NCI-H2227 treated with DMSO at 0.1 percent for 48 hours (cell line): ENCODE results near the gene UCN2.
A peak's percentile ranks its signal among the peaks of the same experiment; 100 is the strongest.
"Not testable (repeated sequence)": the region's sequence is repeated elsewhere in the genome, so short reads cannot be mapped to it uniquely, and the experiment has no call there.

Source experiments
- DNase-seq: peaks from one replicate; lab custom pipeline; 2025; lab: John Stamatoyannopoulos, UW

The UCN2 gene

DNA sequence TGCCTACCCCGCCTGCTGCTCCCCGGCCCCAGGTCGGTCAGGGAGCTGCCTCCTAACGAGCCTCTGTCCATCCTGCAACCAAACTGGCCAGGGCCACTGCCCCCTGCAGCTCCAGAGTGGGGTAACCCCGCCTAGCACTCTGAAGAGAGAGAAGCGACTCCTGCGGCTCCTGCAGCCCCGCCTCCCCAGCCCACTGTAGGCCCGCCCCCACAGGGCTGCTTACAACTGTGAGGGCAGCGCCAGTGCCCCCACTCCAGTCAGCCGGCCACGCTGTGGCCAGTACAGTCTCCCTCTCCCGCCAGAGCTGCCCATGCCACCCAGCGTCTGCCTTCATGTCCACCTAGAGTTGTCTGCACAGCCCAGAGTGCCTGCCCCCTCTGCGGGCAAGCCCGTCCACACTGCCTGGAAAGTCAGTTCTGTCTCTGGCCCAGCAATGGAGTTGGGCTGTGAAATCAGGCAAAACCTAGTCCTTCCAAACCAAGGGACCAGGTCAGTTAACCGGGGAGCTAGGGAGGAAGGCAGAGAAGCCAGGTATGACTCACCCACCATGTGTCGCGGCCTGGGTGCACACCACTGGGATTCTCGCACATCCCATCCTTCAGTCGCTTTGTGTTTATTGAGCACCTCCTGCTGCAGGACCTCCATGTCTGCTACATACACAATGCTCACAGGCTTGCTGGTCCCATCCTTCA is 2.4 kb downstream of the UCN2 start:
- DNase-seq = peak; percentile 11

DNA sequence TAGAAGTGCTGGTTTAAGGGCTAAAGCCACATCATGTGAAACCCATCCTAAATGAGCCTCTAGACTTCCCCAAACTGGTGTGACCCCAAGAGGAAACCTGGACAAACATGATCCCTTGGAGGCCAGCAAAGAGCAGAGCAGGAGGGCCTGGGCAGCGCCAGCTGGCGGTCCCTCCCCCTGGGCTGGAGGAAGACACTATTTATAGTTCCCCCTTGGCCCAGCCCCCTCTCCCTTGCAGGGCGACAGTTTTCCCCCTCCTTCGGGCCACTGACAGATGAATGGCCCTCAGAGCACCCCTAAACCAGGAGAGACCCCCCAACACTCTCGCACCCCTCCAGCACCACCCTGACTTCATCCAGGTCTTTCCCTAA is 2.9 kb downstream of the UCN2 start:
- DNase-seq = no peak

DNA sequence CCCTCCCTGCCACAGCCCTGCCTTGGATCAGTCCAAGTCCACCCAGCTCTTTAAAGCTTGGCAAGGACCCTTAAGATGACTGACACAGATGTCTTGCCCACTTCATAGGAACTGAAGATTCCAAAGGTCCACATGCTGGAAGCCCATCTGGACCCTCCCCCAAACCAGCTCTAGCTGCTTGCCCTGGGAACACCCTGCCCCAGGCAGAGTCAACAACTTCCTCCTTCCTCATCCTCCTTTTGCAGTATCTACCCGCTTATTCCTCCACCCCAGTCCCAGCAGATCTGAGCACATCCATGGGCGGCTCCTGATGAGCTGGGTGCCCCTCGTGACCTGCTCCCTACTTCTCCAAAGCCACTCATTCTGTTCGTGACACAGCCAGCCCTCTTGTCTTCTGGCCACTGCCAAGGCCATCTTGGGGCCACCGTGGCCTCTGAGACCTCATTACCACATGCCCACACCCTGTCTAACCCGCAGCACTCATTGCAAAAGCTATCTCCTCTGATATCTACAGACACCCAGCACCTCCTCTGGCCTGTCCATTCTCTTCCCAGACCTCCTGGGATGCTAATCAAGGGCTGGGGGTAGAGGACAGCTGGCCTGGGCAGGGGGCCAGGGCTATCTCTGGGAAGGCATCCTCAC is 5.0 kb downstream of the UCN2 start:
- DNase-seq = no peak

DNA sequence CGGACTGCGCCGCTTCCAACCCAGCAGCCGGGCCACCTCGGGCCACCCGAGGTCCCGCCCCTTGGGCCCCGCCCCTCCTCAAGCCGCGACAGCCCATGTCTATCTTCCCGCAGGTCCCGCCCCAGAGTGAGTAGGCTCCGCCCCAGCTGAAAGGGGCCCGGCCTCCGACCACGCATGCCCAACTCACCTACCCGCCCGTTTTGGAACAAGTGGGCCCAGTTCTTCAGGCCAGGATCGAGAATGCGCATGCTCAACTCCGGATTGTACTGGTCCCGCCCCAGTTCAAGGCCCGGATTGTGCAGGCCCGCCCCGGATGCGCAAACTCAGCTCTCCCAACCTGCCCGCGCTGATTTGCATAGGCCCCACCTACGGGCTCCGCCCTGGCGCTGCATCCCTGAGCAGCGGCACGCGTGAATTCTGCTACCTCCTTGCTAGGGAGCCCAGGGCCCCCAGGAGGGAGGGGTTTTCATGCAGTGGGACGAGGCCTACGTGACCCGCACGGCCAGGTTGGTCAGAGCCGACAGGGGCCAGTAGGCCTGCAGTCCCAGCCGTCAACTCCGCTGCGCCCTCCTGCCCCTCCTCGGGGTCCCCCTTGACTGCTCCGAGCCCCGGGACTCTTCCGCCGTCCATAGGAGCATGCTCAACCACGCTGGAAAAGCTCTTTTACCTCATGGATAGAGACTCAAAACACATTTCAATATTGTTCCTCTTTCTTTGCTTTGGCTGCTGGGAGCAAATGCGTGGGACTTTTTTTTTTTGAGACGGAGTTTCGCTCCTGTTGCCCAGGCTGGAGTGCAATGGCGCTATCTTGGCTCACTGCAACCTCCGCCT is 6.6 kb downstream of the UCN2 start, which contains the start of gene PFKFB4:
Gene PFKFB4, minus strand, starts transcription at position 8 of the 831 bp plus-strand sequence. CDS start 26 bp downstream, outside the sequence.
- DNase-seq = peak; percentile 97

DNA sequence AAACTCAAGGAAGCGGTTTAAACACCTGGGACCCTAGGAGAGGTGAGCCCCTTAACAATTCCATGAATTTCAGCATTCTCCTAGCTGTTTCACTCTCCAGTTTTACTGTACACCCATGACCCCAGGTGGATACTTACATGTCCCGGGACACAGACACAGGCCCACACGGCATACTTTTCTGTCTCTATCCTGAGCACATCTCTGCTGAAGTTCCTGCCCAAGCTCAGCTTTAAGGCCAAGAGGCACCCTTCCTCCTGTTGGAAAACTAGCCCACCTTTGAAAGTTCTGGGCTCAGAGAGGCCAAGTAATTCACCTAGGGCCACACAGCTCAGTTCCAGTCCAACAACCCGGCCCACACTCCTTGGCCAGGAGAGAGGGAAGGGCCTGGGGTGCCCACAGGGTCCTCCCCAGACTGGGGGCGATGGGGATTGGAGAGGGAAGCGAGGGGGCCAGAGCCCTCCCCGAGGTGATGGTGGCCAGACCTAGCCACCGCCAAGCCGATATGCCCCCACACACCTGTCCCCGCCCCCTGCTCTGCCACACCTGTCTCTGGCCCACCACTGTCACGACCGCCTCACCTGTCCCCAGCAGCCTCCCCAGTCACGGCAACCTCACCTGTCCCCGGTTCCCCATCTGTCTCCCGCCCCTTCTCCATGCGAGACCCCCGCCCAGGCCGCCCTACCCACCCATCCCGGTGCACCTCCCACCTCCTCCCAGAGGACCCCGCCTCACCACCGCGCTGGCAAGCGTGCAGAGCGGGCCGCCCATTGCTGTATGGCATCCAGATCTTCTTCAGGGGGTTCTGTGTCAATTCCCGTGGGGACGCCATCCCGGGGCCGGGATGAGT is 7.4 kb downstream of the UCN2 start:
- DNase-seq = no peak

DNA sequence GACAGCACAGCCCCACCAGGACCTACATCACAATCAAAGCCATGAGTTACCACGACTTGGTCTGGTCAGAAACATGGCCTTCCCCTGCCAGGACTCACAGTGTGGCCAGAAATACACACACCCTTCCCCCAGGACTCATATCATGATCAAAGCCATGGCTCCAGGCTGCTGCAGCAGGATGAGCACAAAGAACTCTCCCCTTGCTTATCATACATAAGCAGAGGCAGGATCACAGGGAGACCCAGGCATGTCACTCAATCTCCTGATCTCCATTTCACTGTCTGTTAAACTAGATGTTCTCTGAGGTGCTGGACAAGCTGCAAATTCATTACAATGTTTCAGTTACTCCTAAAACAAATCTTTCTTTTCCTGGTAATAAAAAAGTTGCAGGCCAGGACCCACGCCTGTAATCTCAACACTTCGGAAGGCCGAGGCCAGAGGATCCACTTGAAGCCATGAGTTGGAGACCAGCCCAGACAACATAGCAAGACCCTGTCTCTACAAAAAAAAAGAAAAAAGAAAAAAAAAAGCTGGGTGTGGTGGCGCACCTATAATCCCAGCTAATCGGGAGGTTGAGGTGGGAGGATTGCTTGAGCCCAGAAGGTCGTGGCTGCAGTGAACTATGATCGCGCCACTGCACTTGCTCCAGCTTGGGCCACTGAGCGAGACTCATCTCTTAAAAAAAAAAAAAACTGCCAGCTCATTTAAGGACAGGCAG is 8.2 kb downstream of the UCN2 start:
- no peak for DNase-seq

DNA sequence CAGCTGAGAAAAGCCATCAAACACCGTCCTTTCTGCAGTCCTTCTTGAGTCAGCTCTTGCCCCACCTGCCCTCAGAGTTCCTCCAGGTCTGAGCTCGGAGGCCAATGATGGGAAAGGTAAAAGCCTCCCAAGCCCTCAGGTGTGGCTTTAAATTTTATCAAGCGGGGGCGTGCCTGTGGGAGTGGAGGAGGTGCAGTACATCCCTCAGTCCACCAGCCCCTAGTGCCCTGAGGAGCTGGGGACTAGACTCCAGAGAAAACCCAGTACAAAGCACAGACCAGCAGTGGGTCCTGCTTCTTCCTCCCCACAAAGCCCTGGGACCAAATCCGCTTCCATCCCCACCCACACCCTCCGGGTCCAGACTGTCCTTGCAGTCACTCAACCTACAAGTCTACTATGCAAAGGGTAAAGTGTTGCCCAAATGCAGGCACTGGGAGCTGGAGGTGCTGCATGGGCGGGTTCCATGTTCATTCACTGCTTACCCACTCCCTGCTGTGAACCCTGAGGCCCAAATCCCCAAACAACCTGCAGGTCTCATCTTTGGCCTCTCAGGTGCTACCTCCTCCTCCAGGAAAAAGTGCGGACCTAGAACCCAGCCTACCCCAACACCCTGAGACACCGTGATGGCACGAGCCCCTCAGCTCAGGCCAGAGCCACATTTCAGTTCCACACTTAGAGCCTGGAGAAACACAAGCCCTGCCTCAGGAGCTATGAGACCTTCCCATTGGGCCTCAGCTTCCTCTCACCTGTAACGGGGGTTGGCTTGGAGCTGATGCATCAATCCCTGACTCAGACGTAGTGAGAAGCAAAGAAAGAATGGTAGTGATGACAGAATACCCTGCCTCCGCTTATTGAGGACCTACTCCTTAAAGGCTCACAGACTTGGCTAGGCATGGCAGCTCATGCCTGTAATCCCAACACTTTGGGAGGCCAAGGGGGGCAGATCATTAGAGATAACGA is 9.4 kb downstream of the UCN2 start:
- DNase-seq = no peak

DNA sequence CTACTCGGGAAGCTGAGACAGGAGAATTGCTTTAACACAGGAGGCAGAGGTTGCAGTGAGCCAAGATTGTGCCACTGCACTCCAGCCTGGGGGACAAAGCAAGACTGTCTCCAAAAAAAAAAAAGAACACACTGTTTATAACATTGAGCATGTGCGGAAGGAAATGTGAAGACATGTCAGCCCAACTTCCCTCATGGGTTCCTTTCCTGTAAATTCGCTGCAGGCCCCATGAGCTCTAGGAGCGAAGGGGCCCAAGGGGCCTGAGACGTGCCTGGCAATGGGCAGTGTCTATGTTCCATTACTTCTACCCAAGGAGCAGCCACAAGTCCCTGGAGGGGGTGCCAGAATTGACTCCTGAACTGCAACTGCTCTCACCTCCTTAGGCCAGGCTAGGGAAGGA is 10.2 kb downstream of the UCN2 start:
- DNase-seq = no peak

DNA sequence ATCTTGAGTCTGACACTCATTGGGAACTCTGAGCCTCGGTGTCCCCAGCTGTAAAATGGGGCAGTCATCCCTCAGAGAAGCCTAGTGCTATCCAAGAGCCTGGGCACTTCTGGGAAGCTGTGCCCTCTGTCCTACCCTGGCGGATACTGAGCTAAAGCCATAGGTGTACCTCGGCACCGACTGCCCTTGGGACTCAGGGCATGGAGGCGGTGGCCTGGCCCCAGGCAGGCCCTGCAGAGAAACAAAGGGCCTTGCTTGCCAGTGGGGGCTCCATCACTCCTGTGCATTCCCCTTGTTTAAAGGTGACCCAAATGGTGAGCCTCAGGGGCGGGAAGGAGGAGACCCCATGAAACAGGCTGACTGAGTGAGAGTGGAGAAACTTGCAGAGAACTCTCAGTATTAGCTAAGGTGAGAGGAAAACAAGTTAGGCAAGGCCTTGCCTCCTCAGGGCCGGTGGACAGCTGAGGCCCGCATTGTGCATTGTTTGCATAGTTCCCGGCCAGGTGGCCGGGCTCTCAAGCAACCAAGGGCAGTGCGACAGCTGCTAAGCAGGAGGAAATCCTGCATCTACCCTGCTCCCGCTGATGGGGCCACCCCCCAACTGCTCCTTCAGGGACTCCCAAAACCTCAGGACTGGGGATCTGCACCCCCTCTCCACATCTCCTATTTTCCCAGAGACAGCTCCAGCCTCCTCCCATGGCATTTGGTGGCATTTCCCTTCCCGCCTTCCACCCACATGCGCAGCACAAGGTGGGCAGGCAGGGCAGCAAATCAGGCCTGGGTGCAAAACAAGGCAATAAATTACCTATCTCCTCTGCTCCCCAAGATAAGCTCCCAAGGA is 11.2 kb downstream of the UCN2 start:
- DNase-seq = no peak

DNA sequence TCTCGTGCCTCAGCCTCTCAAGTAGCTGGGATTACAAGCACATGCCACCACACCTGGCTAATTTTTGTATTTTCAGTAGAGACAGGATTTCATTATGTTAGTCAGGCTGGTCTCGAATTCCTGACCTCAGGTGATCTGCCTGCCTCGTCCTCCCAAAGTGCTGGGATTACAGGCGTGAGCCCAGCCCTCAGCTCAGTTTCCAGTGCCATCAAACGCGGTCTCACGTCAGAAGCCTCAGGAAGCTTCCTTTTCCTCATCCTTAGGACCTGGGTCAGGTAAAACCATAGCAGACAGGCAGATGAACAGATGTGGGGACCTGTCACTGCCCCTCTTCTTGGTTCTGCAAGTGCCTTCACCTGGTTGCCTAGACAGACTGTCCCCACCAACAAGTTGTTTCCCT is 11.9 kb downstream of the UCN2 start:
- not testable (repeated sequence) for DNase-seq

DNA sequence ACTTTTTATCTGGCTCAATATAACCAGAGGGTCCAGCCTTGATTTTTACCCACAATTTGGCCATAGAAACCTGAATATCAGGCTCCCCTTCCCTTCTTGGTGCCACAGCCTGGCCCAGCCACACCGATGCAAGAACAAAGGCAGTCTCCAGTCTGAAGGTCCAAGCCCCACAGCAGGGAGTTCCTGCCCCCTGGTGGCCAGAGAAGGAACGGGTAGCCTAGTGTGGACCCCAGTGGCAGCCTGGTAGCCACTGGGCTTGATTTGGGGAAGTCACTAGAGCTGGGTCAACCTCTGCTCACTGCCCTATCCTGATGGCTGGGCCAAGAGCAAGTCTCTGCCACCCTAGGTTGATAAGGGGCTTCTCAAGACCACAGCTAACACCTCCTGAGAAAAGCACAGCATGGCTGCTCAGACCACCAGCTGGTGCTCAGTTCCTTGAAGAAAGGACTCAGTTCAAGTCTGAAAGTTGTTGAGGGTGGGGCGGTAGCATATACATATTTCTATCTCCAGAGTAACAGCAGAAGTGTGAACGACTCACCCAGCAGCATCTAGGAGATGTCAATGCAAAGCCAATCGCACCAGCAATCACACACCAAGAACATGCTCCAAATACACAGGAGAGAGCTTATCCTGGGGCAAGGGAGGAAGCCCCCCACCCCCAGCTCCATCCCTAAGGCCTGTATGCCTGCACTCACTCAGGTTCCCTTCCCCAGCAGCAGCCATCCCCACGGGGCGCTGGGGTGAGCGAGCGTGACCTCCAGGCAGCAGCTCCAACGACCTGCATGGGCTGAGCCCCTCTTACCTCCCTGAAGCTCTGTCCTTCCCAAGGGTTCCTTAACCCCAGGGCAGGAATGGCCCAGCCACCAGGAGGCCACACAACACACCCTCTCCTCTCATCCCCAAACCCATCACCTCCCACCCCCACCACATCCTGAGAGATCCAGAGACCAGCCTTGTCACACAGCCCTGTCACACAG is 14.6 kb downstream of the UCN2 start:
- DNase-seq = peak; percentile 36

DNA sequence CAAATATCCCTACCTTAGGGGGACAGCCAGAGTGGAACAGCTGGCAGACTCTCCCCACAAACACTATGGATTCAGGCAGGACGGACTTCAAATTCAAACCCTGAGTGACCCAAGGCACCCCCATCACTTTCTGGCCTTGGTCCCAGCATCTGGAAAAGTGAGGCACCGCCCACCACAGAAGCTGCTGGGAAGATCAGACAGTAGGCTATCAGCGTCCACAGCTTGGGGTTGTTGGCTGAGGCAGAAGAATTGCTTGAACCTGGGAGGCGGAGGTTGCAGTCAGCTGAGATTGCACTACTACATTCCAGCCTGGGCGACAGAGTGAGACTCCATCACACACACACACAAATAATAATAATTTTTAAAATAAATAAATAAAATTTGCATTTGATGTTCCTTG is 15.5 kb downstream of the UCN2 start:
- DNase-seq = no peak

DNA sequence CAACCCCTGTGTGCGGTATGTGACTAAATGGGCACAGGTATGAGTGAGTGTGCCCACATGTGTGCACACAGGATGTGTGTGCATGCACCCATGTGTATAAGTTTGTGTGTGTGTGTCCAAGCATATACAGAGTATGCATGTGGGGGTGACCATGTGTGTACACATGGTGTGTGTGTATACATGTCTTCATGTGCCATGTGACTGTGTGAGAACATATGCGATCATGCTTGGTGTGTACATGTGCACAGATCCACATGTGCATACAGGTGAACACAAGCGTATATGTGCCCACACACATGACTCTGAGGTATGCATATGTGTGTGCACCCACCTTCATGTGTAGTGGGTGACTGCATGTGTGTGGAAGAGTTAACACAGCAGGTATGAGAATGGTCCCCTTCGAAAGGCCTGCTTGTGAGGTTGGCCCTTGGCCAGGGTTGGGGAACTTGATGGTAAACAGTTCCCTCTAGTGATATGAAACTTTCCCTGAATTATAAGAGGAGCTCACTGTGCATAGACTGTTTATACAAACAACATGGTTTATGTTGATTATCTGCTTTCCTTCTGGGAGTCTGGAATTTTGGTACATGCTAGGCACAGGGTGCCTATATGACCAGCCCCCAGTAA is 17.3 kb downstream of the UCN2 start:
- DNase-seq = no peak

DNA sequence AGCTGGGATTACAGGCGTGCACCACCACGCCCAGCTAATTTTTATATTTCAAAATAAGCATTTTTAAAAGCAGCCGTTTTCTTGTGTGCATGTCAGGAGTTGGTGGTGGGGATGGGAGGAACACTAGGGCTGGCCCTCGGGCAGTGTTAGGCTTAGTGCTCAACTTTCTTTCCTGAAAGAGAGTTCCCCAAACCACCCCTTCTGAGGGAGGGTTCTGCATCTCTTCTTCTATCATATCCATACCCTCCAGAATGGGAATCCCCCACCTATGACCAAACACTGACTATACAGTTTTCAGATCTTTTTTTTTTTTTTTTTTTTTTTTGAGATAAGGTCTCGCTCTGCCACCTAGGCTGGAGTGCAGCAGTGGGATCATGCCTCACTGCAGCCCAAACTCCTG is 19.4 kb downstream of the UCN2 start:
- DNase-seq = no peak

DNA sequence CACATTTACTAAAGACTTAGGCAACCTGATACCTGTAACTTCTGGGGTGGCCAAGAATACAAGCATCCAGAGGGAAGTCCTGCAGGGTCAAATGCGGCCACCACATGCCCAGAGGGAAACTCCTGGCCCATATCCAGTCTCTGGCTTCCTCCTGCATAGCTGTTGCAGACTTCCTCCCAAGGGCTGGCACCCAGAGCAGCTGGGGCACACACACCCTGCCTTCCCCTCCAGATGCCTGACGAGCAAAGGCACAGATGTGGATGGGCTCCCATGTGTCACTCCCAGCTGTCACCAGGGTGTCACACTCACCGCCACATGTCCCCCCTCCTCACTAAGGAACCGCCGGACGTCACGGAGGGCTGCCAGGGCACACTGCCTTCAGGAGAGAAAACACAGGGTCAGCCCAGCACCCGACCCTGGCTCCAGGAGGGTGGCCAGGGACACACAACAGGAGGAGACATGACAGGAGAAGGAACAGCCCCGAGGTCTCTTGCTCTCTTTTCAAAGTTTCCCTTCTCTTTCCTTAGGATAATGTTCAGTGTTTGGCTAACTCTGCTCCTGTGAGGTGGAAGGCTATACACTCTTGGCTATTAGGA is 20.2 kb downstream of the UCN2 start:
- DNase-seq = no peak

DNA sequence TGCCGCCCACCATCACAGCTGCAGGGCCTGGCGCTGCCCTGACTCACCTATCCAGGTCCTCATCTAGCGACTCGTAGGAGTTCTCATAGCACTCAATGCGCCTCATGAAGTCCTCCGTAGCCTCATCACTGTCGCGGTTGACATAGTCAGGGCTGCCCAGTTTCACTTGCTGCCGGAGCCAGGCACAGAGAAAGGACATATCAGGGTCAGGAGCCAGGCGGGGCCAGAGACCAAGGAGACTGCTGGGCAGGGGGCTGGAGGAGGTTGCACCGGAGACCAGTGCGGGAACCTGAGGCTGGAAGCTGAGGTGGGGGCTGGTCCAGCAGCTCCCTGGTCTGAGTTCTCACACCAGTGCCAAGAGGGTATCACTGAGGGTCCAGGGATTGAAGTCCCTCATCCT is 25.1 kb downstream of the UCN2 start:
- DNase-seq = no peak

DNA sequence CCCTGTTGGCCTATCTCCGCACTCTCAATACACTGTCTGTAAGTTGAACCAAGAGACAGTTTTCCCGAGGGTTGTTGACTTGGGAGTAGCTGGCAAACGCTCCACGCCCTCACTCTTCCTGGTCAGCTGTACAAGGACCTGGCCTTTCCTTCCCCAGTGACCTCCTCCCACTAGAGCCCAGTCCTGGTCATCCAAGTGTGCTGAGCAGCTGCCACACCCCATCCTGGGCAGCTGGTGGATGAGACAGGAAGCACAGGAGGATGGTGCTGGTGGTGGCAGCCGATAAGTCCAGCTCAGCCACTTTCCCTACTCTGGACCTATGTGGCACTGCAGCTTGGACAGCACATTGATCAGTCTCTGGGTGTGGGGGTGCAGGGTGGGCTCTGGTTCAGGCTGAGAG is 26.8 kb downstream of the UCN2 start:
- DNase-seq = no peak
